Aorta (tissue), 5 donors: ENCODE data around the gene MRPS2. TPM values are rescaled to one million over a fixed set of nuclear protein-coding genes. Genes with fewer than 3 reads are reported as not detected.

Source experiments
- ATAC-seq: fragments of 200-7000 bp; cut with Tn5 transposase; one replicate; pipeline ENCODE4 v1.9.1; 2022; ENCODE audit warnings: moderate library complexity; ENCODE audit not compliant: low FRiP score
- DNase-seq, 2 donors: peaks; one replicate each; pipeline ENCODE4 v3.0.0-alpha.2; 2020
- H3K27ac ChIP-seq, 2 donors: one replicate each; pipeline ENCODE4 v1.5.1; 2013; ENCODE audit warnings: low read length in 2 of 2, mild to moderate bottlenecking in 2 of 2, moderate library complexity in 2 of 2, control low read depth in 1 of 2, inconsistent platforms in 1 of 2, low read depth in 1 of 2
- H3K27me3 ChIP-seq, 2 donors: one replicate each; pipeline ENCODE4 v1.6.1; 2013; ENCODE audit warnings: control low read depth in 1 of 2, low read length in 1 of 2, mild to moderate bottlenecking in 1 of 2, moderate library complexity in 1 of 2; ENCODE audit not compliant: insufficient read depth in 2 of 2, control insufficient read depth in 1 of 2
- H3K36me3 ChIP-seq, 2 donors: one replicate each; pipeline ENCODE4 v1.6.1; 2013; ENCODE audit warnings: control low read depth in 1 of 2, low read length in 1 of 2, mild to moderate bottlenecking in 1 of 2; ENCODE audit not compliant: insufficient read depth in 2 of 2, control insufficient read depth in 1 of 2
- H3K4me1 ChIP-seq, 2 donors: one replicate each; pipeline ENCODE4 v1.6.1; 2013; ENCODE audit warnings: low read length in 2 of 2, control low read depth in 1 of 2, mild to moderate bottlenecking in 1 of 2, moderate library complexity in 1 of 2; ENCODE audit not compliant: insufficient read depth in 2 of 2, control insufficient read depth in 1 of 2
- H3K4me3 ChIP-seq, 2 donors: one replicate each; pipeline ENCODE4 v1.5.1; 2013; ENCODE audit warnings: low read length in 2 of 2, control low read depth in 1 of 2, mild to moderate bottlenecking in 1 of 2
- H3K9me3 ChIP-seq: one replicate; pipeline ENCODE4 v1.6.1; 2013; ENCODE audit warnings: mild to moderate bottlenecking, low read length; ENCODE audit not compliant: control insufficient read depth
- WGBS, 2 donors: extraction: QIAGEN DNeasy Blood & Tissue Kit; methylation state at CpG; one replicate each; pipeline ENCODE4 v1.1.7; 2013; 5-methylcytosine and 5-hydroxymethylcytosine counted together
- intact Hi-C, 2 donors: fragments of 100-400 bp; cut with DNase I; formaldehyde crosslinking; loops; one replicate each; pipeline versions ENCODE4 v1.14.2 to v1.15.0; 2022
- polyA plus RNA-seq, 2 donors: library from polyadenylated mRNA; stranded (reverse); fragments of 200-250 nt; gene quantifications; one replicate each; pipeline ENCODE4 v1.2.3, GENCODE V29; 2013
- total RNA-seq, 2 donors: library from RNA; stranded (reverse); fragmentation: NEBNext Ultra II Directional; extraction: Animal tissue kit (Norgen Biotek cat#: 25700); gene quantifications; one replicate each; pipeline ENCODE4 v1.2.1, GENCODE V29; 2021
- donor health status: healthy with polysubstance abuse.
- donor health status: Bipolar disorder and iron deficiency.
- donor health status: DM: no; HTN: no; CAD: no.
- donor health status: DM: no; HTN: no; CAD: no.
- donor health status: DM: yes; HTN: yes; CAD: no.

MRPS2 gene
- total and polyA plus RNA-seq, 4 donors: 15.5 to 30.5 (median 18.3) TPM

GRCh38 chr9:135551456-135551855 is 51.0 kb downstream of the MRPS2 start:
- H3K27me3 ChIP-seq: no peaks in the 10 kb centered on the region
- no peak overlapping the region for H3K4me3 ChIP-seq
- DNase-seq (no peak), ATAC-seq (no peak)
- no peaks in the 10 kb centered on the region for H3K36me3 ChIP-seq
- H3K27ac ChIP-seq: no peak overlapping the region
- H3K9me3 ChIP-seq: peaks cover 2% of the 10 kb centered on the region
- 88 to 90% methylated on average over 13 of the region's 13 CpGs for WGBS, 2 donors
- intact Hi-C loops: no loop called here
- no peaks in the 10 kb centered on the region for H3K4me1 ChIP-seq

- intact Hi-C loops: no loop called here
- Histone ChIP-seq H3K9me3 (peaks cover 2% of the 10 kb centered on the region), H3K36me3 (no peaks in the 10 kb centered on the region), H3K4me3 (no peak overlapping the region), H3K27ac (no peak overlapping the region), H3K27me3 (no peaks in the 10 kb centered on the region), H3K4me1 (no peaks in the 10 kb centered on the region)
- no peak for ATAC-seq
- no peak for DNase-seq
- 78% methylated on average over 18 of the region's 18 CpGs for WGBS, 2 donors
Measured at GRCh38 chr9:135552021-135552697, 51.7 kb downstream of the MRPS2 start.

GRCh38 chr9:135552698-135553171 is 52.3 kb downstream of the MRPS2 start:
- DNase-seq: no peak
- H3K27ac ChIP-seq: no peak overlapping the region
- WGBS, 2 donors: 87% methylated on average over 17 to 19 of the region's 19 CpGs

More at GRCh38 chr9:135552698-135553171, 52.3 kb downstream of the MRPS2 start:
- intact Hi-C loops: no loop called here
- Histone ChIP-seq H3K36me3 (no peaks in the 10 kb centered on the region), H3K27me3 (no peaks in the 10 kb centered on the region), H3K9me3 (peaks cover 2% of the 10 kb centered on the region), H3K4me1 (no peaks in the 10 kb centered on the region), H3K4me3 (no peak overlapping the region)
- ATAC-seq: no peak

Other genes starting within 250 kb of the MRPS2 start
- 10 to 100 TPM; 11.4 to 14.2 TPM for gene PPP1R26, start 20.9 kb upstream of the MRPS2 start, total RNA-seq
- gene PPP1R26, start 20.9 kb upstream of the MRPS2 start, polyA plus RNA-seq: 10 to 100 TPM in 1 of 2 donors, 1 to 10 TPM in 1; 3.3 to 10.3 TPM
- under 1 TPM in 1 of 2 donors, not detected in 1; 0.81 TPM for gene LCN1, start 20.8 kb downstream of the MRPS2 start, total RNA-seq
- not detected for gene LCN1, start 20.8 kb downstream of the MRPS2 start, polyA plus RNA-seq
- gene OBP2A, start 45.4 kb downstream of the MRPS2 start, total RNA-seq: not detected
- not detected for gene OBP2A, start 45.4 kb downstream of the MRPS2 start, polyA plus RNA-seq
- gene PAEP, start 61.1 kb downstream of the MRPS2 start, total RNA-seq: not detected
- gene PAEP, start 61.1 kb downstream of the MRPS2 start, polyA plus RNA-seq: not detected
- gene GLT6D1, start 138.9 kb downstream of the MRPS2 start, total RNA-seq: not detected
- not detected for gene GLT6D1, start 138.9 kb downstream of the MRPS2 start, polyA plus RNA-seq
- not detected for gene LCN9, start 162.6 kb downstream of the MRPS2 start, total RNA-seq
- not detected for gene LCN9, start 162.6 kb downstream of the MRPS2 start, polyA plus RNA-seq
- not detected for gene SOHLH1, start 198.8 kb downstream of the MRPS2 start, total RNA-seq
- gene SOHLH1, start 198.8 kb downstream of the MRPS2 start, polyA plus RNA-seq: not detected
- gene KCNT1, start 201.5 kb downstream of the MRPS2 start, total RNA-seq: under 1 TPM; 0.16 to 0.78 TPM
- gene KCNT1, start 201.5 kb downstream of the MRPS2 start, polyA plus RNA-seq: not detected